Endothelial cell of umbilical vein (primary cell): ENCODE measurements around the gene CRTC2. TPM values are rescaled to one million over a fixed set of nuclear protein-coding genes. Genes with fewer than 3 reads are reported as not detected.

ENCODE experiments used
- BruUV-seq: library from RNA; stranded (reverse); fragments of 400-500 nt; replicated peaks from 2 replicates; lab custom pipeline; 2021; lab: Mats Ljungman, UMichigan
- CTCF ChIA-PET: fragments of 300-600, 350-600 bp; sonication (Branson Sonifier 250); formaldehyde crosslinking; loops from one replicate; lab custom pipeline; 2021; ENCODE audit warnings: antibody characterized with exemption, inconsistent platforms; lab: Charles Lee
- POLR2A ChIA-PET: fragments of 300-600, 350-600 bp; sonication (Branson Sonifier 250); formaldehyde crosslinking; loops from one replicate; lab custom pipeline; 2021; ENCODE audit warnings: antibody characterized with exemption, inconsistent platforms; lab: Charles Lee
- DNase-seq: peaks from one replicate; pipeline ENCODE4 v3.0.0-alpha.2; 2011; ENCODE audit warnings: low read depth, low spot score
- FAIRE-seq: peaks from 2 replicates; lab custom pipeline; 2011; peaks lifted over from hg19 to GRCh38; lab: Jason Lieb, UNC
- H2AFZ ChIP-seq: 2 replicates; pipeline ENCODE4 v1.6.0; 2012; ENCODE audit warnings: low read depth, low read length, control low read depth, inconsistent platforms
- H3K27ac ChIP-seq: 2 replicates; pipeline ENCODE4 v1.5.1; 2011; ENCODE audit warnings: low read depth, mild to moderate bottlenecking, control low read depth, low read length, moderate library complexity; ENCODE audit not compliant: insufficient read depth
- H3K27me3 ChIP-seq, 2 experiments: 2 replicates each; pipeline versions ENCODE4 v1.6.0 to v1.6.1; 2011; ENCODE audit warnings: low read length in 2 of 2, mixed read lengths in 1 of 2; ENCODE audit not compliant: control insufficient read depth in 2 of 2, insufficient read depth in 2 of 2
- H3K36me3 ChIP-seq, 2 experiments: 2 replicates in 1 of 2; 3 replicates in 1 of 2; pipeline ENCODE4 v1.5.1; 2011; ENCODE audit warnings: low read length in 2 of 2, mild to moderate bottlenecking in 1 of 2, moderate library complexity in 1 of 2; ENCODE audit not compliant: control insufficient read depth in 2 of 2, insufficient read depth in 2 of 2; ENCODE audit errors: extremely low read depth in 1 of 2
- H3K4me1 ChIP-seq: 3 replicates; pipeline ENCODE4 v1.5.1; 2011; ENCODE audit warnings: mild to moderate bottlenecking, low read length; ENCODE audit not compliant: control insufficient read depth, insufficient read depth; ENCODE audit errors: extremely low read depth
- H3K4me2 ChIP-seq: 2 replicates; pipeline ENCODE4 v1.6.1; 2011; ENCODE audit warnings: low read length, control low read depth, mixed read lengths; ENCODE audit not compliant: insufficient read depth
- H3K4me3 ChIP-seq, 3 experiments: fragments of 200-600 bp in 1 of 3; sonication (generic), shearing (Covaris generic) in 1 of 3; replicated peaks in 1 of 3; 2 replicates each; pipeline ENCODE4 v1.5.1; 2011 to 2016; ENCODE audit warnings: control low read depth in 3 of 3, low read length in 3 of 3, mild to moderate bottlenecking in 2 of 3, inconsistent platforms in 1 of 3, low read depth in 1 of 3, moderate library complexity in 1 of 3; ENCODE audit not compliant: insufficient read depth in 1 of 3
- H3K79me2 ChIP-seq: 2 replicates; pipeline ENCODE4 v1.6.0; 2012; ENCODE audit warnings: low read length, inconsistent platforms; ENCODE audit not compliant: control insufficient read depth, insufficient read depth
- H3K9ac ChIP-seq: replicated peaks from 2 replicates; pipeline ENCODE3; 2011; ENCODE audit warnings: low read length, control low read depth; ENCODE audit not compliant: insufficient read depth; ENCODE audit errors: extremely low read depth
- H3K9me1 ChIP-seq: replicated peaks from 3 replicates; pipeline ENCODE4 v1.6.0; 2011; ENCODE audit warnings: mild to moderate bottlenecking, low read length; ENCODE audit not compliant: control insufficient read depth, insufficient read depth; ENCODE audit errors: extremely low read depth
- H3K9me3 ChIP-seq: replicated peaks from 2 replicates; pipeline ENCODE4 v1.5.1; 2012; ENCODE audit warnings: low read length, inconsistent platforms; ENCODE audit not compliant: control insufficient read depth, insufficient read depth
- H4K20me1 ChIP-seq: replicated peaks from 2 replicates; pipeline ENCODE3; 2011; ENCODE audit warnings: mild to moderate bottlenecking, low read length; ENCODE audit not compliant: control insufficient read depth, insufficient read depth; ENCODE audit errors: extremely low read depth
- EZH2 ChIP-seq: IDR thresholded peaks from 2 replicates; pipeline ENCODE4 v1.6.1; 2012; ENCODE audit warnings: borderline replicate concordance, low read depth, mild to moderate bottlenecking, moderate library complexity, low read length, inconsistent platforms; ENCODE audit not compliant: severe bottlenecking
- FOS ChIP-seq: IDR thresholded peaks from 2 replicates; pipeline ENCODE4 v1.6.1; 2011; ENCODE audit warnings: mild to moderate bottlenecking, low read length, moderate library complexity, borderline replicate concordance; ENCODE audit not compliant: insufficient read depth
- GATA2 ChIP-seq: IDR thresholded peaks from 2 replicates; pipeline ENCODE4 v1.7.0; 2011; ENCODE audit warnings: low read depth, mild to moderate bottlenecking, moderate library complexity, mixed read lengths, low read length; ENCODE audit not compliant: insufficient read length, insufficient read depth
- JUN ChIP-seq: IDR thresholded peaks from 2 replicates; pipeline ENCODE4 v1.6.1; 2011; ENCODE audit warnings: borderline replicate concordance, low read depth; ENCODE audit not compliant: insufficient read length, insufficient read depth
- MYC ChIP-seq: IDR thresholded peaks from one replicate; pipeline ENCODE4 v1.6.1; 2011; ENCODE audit warnings: mild to moderate bottlenecking, low read depth, low read length
- POLR2A ChIP-seq: IDR thresholded peaks from 2 replicates; pipeline ENCODE4 v1.6.1; 2012; ENCODE audit warnings: low read depth, mild to moderate bottlenecking, control low read depth, low read length
- POLR2AphosphoS5 ChIP-seq: IDR thresholded peaks from 2 replicates; pipeline ENCODE4 v1.6.1; 2012; ENCODE audit warnings: low read depth, mild to moderate bottlenecking, control low read depth, low read length, moderate library complexity; ENCODE audit not compliant: insufficient read depth
- dilution Hi-C: fragments of 300-500 bp; cut with MboI; formaldehyde crosslinking; loops from one replicate; pipeline ENCODE4 v1.15.0; 2019; ENCODE audit warnings: low sequenced_read_pairs; ENCODE audit not compliant: extremely low pct_ligation_motif_present
- intact Hi-C: fragments of 100-400 bp; cut with micrococcal nuclease; formaldehyde crosslinking; loops from one replicate; pipeline ENCODE4 v1.10.0; 2022
- polyA plus RNA-seq, 4 experiments: library from polyadenylated mRNA; depleted of rRNA in 3 of 4; stranded (reverse) in 3 of 4; unstranded in 1 of 4; fragments of >200 nt; gene quantifications; 2 replicates each; pipeline versions ENCODE4 v1.2.1 to v1.2.3, GENCODE V29; 2011 to 2012; ENCODE audit warnings: missing spikeins in 1 of 4
- total RNA-seq: library from RNA; stranded (reverse); gene quantifications from 2 replicates; pipeline ENCODE4 v1.2.3, GENCODE V29; 2021
- TF ChIP-seq, protein P1 (sequence below), 2 donors: IDR thresholded peaks; 1 replicate in 1 of 2; 2 replicates in 1 of 2; pipeline ENCODE4 v1.5.1; 2011; ENCODE audit warnings: low read length in 2 of 2, mild to moderate bottlenecking in 2 of 2, moderate library complexity in 2 of 2, control low read depth in 1 of 2, inconsistent platforms in 1 of 2, low read depth in 1 of 2; ENCODE audit not compliant: insufficient read depth in 1 of 2; ENCODE audit errors: extremely low read depth in 1 of 2
- TF ChIP-seq, protein P2 (sequence below): IDR thresholded peaks from 2 replicates; pipeline ENCODE4 v1.6.1; 2011; ENCODE audit not compliant: insufficient read depth, insufficient read length

The CRTC2 gene
- total and polyA plus RNA-seq, 2 donors (not counting 3 experiments of a cell fraction or from before 2014, with no cell fraction given), result 40.2 to 42.2 TPM

DNA sequence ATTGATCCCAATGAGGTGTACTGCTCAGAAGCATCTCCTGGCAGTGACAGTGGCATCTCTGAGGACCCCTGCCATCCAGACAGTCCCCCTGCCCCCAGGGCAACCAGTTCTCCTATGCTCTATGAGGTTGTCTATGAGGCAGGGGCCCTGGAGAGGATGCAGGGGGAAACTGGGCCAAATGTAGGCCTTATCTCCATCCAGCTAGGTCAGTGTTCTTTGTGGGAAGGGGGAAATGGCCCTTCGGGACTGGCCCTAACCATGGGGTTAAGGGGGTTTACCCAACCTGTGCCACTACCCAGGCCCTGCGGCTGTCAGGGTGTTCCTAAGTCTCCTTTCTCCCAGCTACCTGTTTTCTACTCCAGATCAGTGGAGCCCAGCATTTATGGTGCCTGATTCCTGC, 10.6 kb upstream of the CRTC2 start:
- H4K20me1 ChIP-seq, result no peaks in the 10 kb centered on the region
- H3K4me2 ChIP-seq, result no peak overlapping the region
- peaks cover 0 to 5% of the 10 kb centered on the region in 2 experiments for H3K36me3 ChIP-seq
- H3K4me1 ChIP-seq, result peaks cover 23% of the 10 kb centered on the region
- CTCF ChIA-PET, result interaction anchor here (2.4 to 4.7 kb wide), 2 partner anchors 9 to 24 kb away, joined by 10 to 37 read pairs; partner anchors contain the start of genes DENND4B and JTB
- no peak overlapping the region for H3K4me3 ChIP-seq
- no peaks in the 10 kb centered on the region for H3K9me3 ChIP-seq
- dilution Hi-C loops (no loop called here), intact Hi-C loops (no loop called here)
- no peaks in the 10 kb centered on the region for H3K9me1 ChIP-seq
- no TSS peak for BruUV-seq
- H3K27ac ChIP-seq, result no peak overlapping the region
- no peaks in the 10 kb centered on the region for H3K79me2 ChIP-seq
- no peaks in the 10 kb centered on the region for H3K27me3 ChIP-seq
- POLR2A ChIA-PET, result no interaction called here
- FAIRE-seq (no peak), DNase-seq (no peak)
- no peak overlapping the region for H3K9ac ChIP-seq
- TF ChIP-seq POLR2A, result no peak
- TF ChIP-seq JUN, result no peak
- H2AFZ ChIP-seq, result no peak overlapping the region

- H3K9ac ChIP-seq, result no peak overlapping the region
- peak overlapping the region; percentile 16 for H2AFZ ChIP-seq
- no peaks in the 10 kb centered on the region for H3K79me2 ChIP-seq
- peaks cover 26% of the 10 kb centered on the region for H3K4me1 ChIP-seq
- CTCF ChIA-PET, result interaction anchor here (2.4 to 4.7 kb wide), 3 partner anchors 9 to 23 kb away, joined by 10 to 37 read pairs (median 16); partner anchors contain the start of genes DENND4B, JTB and RAB13
- BruUV-seq, result no TSS peak
- no peaks in the 10 kb centered on the region for H3K9me3 ChIP-seq
- no peak overlapping the region for H3K27ac ChIP-seq
- FAIRE-seq (no peak), DNase-seq (no peak)
- H3K4me3 ChIP-seq, result peak overlapping the region in 2 of 3 experiments; percentile 62 to 68
- POLR2A ChIA-PET, result no interaction called here
- dilution Hi-C loops, result no loop called here
- no peaks in the 10 kb centered on the region for H3K27me3 ChIP-seq
- no peaks in the 10 kb centered on the region for H3K36me3 ChIP-seq
- no peaks in the 10 kb centered on the region for H4K20me1 ChIP-seq
- TF ChIP-seq EZH2, result no peak
- TF ChIP-seq POLR2A, result no peak
- TF ChIP-seq, protein P1, sequence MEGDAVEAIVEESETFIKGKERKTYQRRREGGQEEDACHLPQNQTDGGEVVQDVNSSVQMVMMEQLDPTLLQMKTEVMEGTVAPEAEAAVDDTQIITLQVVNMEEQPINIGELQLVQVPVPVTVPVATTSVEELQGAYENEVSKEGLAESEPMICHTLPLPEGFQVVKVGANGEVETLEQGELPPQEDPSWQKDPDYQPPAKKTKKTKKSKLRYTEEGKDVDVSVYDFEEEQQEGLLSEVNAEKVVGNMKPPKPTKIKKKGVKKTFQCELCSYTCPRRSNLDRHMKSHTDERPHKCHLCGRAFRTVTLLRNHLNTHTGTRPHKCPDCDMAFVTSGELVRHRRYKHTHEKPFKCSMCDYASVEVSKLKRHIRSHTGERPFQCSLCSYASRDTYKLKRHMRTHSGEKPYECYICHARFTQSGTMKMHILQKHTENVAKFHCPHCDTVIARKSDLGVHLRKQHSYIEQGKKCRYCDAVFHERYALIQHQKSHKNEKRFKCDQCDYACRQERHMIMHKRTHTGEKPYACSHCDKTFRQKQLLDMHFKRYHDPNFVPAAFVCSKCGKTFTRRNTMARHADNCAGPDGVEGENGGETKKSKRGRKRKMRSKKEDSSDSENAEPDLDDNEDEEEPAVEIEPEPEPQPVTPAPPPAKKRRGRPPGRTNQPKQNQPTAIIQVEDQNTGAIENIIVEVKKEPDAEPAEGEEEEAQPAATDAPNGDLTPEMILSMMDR (IDR thresholded peaks at IDR 0.05; ENCODE audit: extremely low read depth in 1 of 2, insufficient read depth in 1 of 2, low read depth in 1 of 2, low read length in 2 of 2), result no peak
- TF ChIP-seq, protein P2, sequence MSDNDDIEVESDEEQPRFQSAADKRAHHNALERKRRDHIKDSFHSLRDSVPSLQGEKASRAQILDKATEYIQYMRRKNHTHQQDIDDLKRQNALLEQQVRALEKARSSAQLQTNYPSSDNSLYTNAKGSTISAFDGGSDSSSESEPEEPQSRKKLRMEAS, result no peak
- no peak for TF ChIP-seq JUN
- no peak for TF ChIP-seq GATA2
- no peak for TF ChIP-seq FOS
- no peak for TF ChIP-seq POLR2AphosphoS5
- TF ChIP-seq MYC, result no peak
- no peaks in the 10 kb centered on the region for H3K9me1 ChIP-seq
- peak overlapping the region; percentile 83 for H3K4me2 ChIP-seq
- intact Hi-C loops, result no loop called here
Observed at GRCh38 chr1:153968408-153968807, 10.0 kb upstream of the CRTC2 start.
